ENCODE results near the gene SLC12A7.

- TF ChIP-seq CTCF (IDR thresholded peaks at IDR 0.05; ENCODE audit: insufficient read depth, low read depth, low read length) (no peak), EZH2 (IDR thresholded peaks at IDR 0.05; ENCODE audit: insufficient read depth, low read length) (no peak)
Observed at GRCh38 chr5:1152771-1153282, 41.0 kb upstream of the SLC12A7 start.

All from astrocyte (in vitro differentiated cells and primary cell).